GM19035 (cell line): ENCODE results near the gene UBE2R2.
"Not testable (repeated sequence)": the region's sequence is repeated elsewhere in the genome, so short reads cannot be mapped to it uniquely, and the experiment has no call there.

Source experiments
- ATAC-seq: cut with Tn5 transposase; IDR thresholded peaks from one replicate; pipeline ENCODE4 v1.9.1; 2021; ENCODE audit not compliant: unreplicated experiment

UBE2R2 gene

GRCh38 chr9:33924978-33925797, 108.2 kb downstream of the UBE2R2 start:
- ATAC-seq, result no peak

- no peak for ATAC-seq
Observed at GRCh38 chr9:33926746-33927485, 110.0 kb downstream of the UBE2R2 start.

GRCh38 chr9:33927694-33928093, 110.7 kb downstream of the UBE2R2 start:
- ATAC-seq, result no peak

- no peak for ATAC-seq
Observed at GRCh38 chr9:33931326-33931725, 114.4 kb downstream of the UBE2R2 start.

- no peak for ATAC-seq
Observed at GRCh38 chr9:33932078-33932807, 115.3 kb downstream of the UBE2R2 start.

GRCh38 chr9:33934188-33934878, 117.4 kb downstream of the UBE2R2 start:
- no peak for ATAC-seq

- ATAC-seq, result no peak
Observed at GRCh38 chr9:33939924-33940874, 123.2 kb downstream of the UBE2R2 start.

- no peak for ATAC-seq
Observed at GRCh38 chr9:33942471-33943083, 125.6 kb downstream of the UBE2R2 start.

- ATAC-seq, result no peak
Observed at GRCh38 chr9:33943389-33943788, 126.4 kb downstream of the UBE2R2 start.

GRCh38 chr9:33946779-33947535, 130.0 kb downstream of the UBE2R2 start:
- ATAC-seq, result no peak

GRCh38 chr9:33950371-33950770, 133.4 kb downstream of the UBE2R2 start:
- ATAC-seq, result no peak

GRCh38 chr9:33952066-33952465, 135.1 kb downstream of the UBE2R2 start:
- ATAC-seq, result no peak

- ATAC-seq, result no peak
Observed at GRCh38 chr9:33956544-33956943, 139.6 kb downstream of the UBE2R2 start.

GRCh38 chr9:33959725-33960124, 142.8 kb downstream of the UBE2R2 start:
- no peak for ATAC-seq

- ATAC-seq, result not testable (repeated sequence)
Observed at GRCh38 chr9:33962468-33962867, 145.5 kb downstream of the UBE2R2 start.

- no peak for ATAC-seq
Observed at GRCh38 chr9:33964086-33964768, 147.3 kb downstream of the UBE2R2 start.
